GM19467 (cell line): ENCODE measurements around the gene RNASEH2A.

Experiments
- ATAC-seq: cut with Tn5 transposase; IDR thresholded peaks from one replicate; pipeline ENCODE4 v1.9.1; 2021; ENCODE audit warnings: mild to moderate bottlenecking, moderate library complexity; ENCODE audit not compliant: unreplicated experiment

Gene RNASEH2A

GRCh38 chr19:12782424-12783290 lies 23.7 kb upstream of the RNASEH2A start:
- no peak for ATAC-seq

- no peak for ATAC-seq
Measured at GRCh38 chr19:12783291-12783848, 23.0 kb upstream of the RNASEH2A start.

GRCh38 chr19:12783849-12784393 lies 22.5 kb upstream of the RNASEH2A start:
- ATAC-seq: no peak

- ATAC-seq: no peak
Measured at GRCh38 chr19:12784394-12784870, 22.0 kb upstream of the RNASEH2A start.

- no peak for ATAC-seq
Measured at GRCh38 chr19:12784871-12785430, 21.4 kb upstream of the RNASEH2A start.

- no peak for ATAC-seq
Measured at GRCh38 chr19:12785431-12786031, 20.9 kb upstream of the RNASEH2A start.

GRCh38 chr19:12786141-12786870 lies 20.1 kb upstream of the RNASEH2A start:
- ATAC-seq: no peak

GRCh38 chr19:12786952-12787351 lies 19.4 kb upstream of the RNASEH2A start:
- ATAC-seq: no peak

- ATAC-seq: no peak
Measured at GRCh38 chr19:12787458-12787857, 18.9 kb upstream of the RNASEH2A start.

GRCh38 chr19:12788042-12788681 lies 18.2 kb upstream of the RNASEH2A start:
- no peak for ATAC-seq

GRCh38 chr19:12788682-12789097 lies 17.7 kb upstream of the RNASEH2A start:
- no peak for ATAC-seq

GRCh38 chr19:12789098-12789903 lies 17.1 kb upstream of the RNASEH2A start:
- ATAC-seq: no peak

GRCh38 chr19:12789904-12790619 lies 16.3 kb upstream of the RNASEH2A start:
- peak; percentile 39 for ATAC-seq

GRCh38 chr19:12790628-12791344 lies 15.6 kb upstream of the RNASEH2A start:
- no peak for ATAC-seq

- ATAC-seq: peak; percentile 25
Measured at GRCh38 chr19:12791345-12792050, 14.9 kb upstream of the RNASEH2A start, which contains the start of gene JUNB. Gene JUNB, plus strand, starts transcription at chr19:12791486. Its CDS starts 286 bp downstream, at chr19:12791772.

- ATAC-seq: no peak
Measured at GRCh38 chr19:12792051-12792852, 14.1 kb upstream of the RNASEH2A start.
